Chondrocyte (in vitro differentiated cells): ENCODE results near the gene GABRG3. TPM values are rescaled to one million over a fixed set of nuclear protein-coding genes. Genes with fewer than 3 reads are reported as not detected.

Experiments
- DNase-seq: peaks from one replicate; pipeline ENCODE4 v3.0.0; 2021; ENCODE audit warnings: mixed read lengths, low spot score
- H3K27ac Mint-ChIP-seq: one replicate; pipeline ENCODE4 v1.8.0; 2021; ENCODE audit warnings: mild to moderate bottlenecking, moderate library complexity, mixed read lengths; ENCODE audit not compliant: unreplicated experiment
- H3K27me3 Mint-ChIP-seq: 2 replicates; pipeline ENCODE4 v1.8.0; 2021; ENCODE audit warnings: low read depth, mixed read lengths
- H3K36me3 Mint-ChIP-seq: 2 replicates; pipeline ENCODE4 v1.8.0; 2021; ENCODE audit warnings: low read depth, mixed read lengths
- H3K4me1 Mint-ChIP-seq: 2 replicates; pipeline ENCODE4 v1.8.0; 2021; ENCODE audit warnings: low read depth, mild to moderate bottlenecking, mixed read lengths
- H3K4me3 Mint-ChIP-seq: one replicate; pipeline ENCODE4 v1.8.0; 2021; ENCODE audit warnings: mild to moderate bottlenecking, moderate library complexity, mixed read lengths; ENCODE audit not compliant: unreplicated experiment
- H3K9me3 Mint-ChIP-seq: 2 replicates; pipeline ENCODE4 v1.8.0; 2021; ENCODE audit warnings: low read depth, mixed read lengths
- total RNA-seq: library from RNA; stranded (reverse); gene quantifications from 3 replicates; pipeline ENCODE4 v1.2.1, GENCODE V29; 2021
- TF ChIP-seq, protein P1 (sequence below): fragments of 200-600 bp; sonication (generic); IDR thresholded peaks from 2 replicates; pipeline ENCODE4 v1.5.0; 2021; ENCODE audit warnings: antibody characterized with exemption, mild to moderate bottlenecking, moderate library complexity

The GABRG3 gene
- total RNA-seq, 1 donor from 2014 or later, result not detected

DNA sequence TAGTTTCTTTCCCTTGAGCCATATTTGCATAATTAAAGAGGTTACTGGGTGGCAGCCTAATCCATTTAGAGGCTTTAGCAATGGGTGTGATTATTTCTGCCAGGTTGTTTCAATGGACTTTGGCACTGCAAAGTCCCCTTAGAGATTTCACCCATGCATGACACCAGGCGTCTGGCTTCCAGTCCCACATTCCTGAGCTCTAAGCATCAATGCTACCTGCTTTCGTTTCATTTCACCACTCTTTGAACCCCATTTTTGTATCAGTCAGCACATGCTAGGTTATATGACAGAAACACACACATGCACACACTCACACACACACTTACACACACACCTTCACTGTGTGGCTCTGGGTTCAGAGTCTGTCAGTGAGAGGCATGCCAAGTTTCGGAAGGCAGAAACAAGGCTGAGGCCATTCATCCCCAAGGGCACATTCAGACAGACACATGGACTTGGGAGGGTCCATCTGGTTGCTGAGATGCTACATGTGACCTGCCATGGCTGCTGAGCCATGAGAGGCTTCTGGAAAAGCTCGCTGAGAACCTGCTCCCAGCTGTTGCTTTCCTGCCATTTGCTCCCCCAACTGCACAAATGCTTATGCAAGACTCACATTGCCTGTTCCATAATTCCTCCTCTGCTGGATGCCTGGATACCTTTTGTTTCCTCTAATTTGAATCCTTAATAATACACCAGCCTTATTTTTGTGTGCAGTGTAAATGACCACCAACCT, 354.1 kb downstream of the GABRG3 start:
- Mint-ChIP-seq H3K9me3 (no peaks in the 10 kb centered on the region), H3K36me3 (no peaks in the 10 kb centered on the region), H3K27ac (no peak overlapping the region), H3K4me3 (no peak overlapping the region), H3K27me3 (no peaks in the 10 kb centered on the region), H3K4me1 (no peaks in the 10 kb centered on the region)
- no peak for DNase-seq
- TF ChIP-seq, protein P1, sequence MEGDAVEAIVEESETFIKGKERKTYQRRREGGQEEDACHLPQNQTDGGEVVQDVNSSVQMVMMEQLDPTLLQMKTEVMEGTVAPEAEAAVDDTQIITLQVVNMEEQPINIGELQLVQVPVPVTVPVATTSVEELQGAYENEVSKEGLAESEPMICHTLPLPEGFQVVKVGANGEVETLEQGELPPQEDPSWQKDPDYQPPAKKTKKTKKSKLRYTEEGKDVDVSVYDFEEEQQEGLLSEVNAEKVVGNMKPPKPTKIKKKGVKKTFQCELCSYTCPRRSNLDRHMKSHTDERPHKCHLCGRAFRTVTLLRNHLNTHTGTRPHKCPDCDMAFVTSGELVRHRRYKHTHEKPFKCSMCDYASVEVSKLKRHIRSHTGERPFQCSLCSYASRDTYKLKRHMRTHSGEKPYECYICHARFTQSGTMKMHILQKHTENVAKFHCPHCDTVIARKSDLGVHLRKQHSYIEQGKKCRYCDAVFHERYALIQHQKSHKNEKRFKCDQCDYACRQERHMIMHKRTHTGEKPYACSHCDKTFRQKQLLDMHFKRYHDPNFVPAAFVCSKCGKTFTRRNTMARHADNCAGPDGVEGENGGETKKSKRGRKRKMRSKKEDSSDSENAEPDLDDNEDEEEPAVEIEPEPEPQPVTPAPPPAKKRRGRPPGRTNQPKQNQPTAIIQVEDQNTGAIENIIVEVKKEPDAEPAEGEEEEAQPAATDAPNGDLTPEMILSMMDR, result no peak

DNA sequence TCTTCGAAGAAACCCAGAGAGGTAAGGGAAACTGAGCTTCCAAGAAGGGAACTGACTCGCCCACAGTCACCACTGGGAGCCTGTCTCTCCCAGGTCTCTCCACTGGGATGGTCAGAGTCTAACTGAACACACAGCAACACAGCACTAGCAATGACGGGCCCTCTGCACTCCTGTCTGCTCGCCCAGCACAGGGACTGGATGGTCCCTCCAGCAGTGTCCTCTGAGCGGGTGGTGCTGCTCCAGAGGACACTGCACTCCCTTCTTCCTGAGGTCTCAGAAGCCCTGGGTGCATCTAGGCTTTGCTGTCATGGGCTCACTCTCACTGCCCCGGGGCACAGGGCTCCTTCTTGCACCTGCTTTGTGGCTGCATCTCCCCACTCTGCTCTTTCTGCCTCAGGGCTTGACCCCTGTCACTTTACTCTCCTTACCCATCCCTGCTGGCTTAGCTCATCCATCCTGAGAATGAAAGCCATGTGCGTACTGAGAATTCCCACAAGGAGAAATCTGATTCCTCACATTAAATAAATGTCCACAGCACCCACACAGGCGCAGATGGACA, 356.6 kb downstream of the GABRG3 start:
- no peaks in the 10 kb centered on the region for H3K36me3 Mint-ChIP-seq
- DNase-seq, result no peak
- TF ChIP-seq, protein P1, result no peak
- H3K27ac Mint-ChIP-seq, result no peak overlapping the region
- no peaks in the 10 kb centered on the region for H3K9me3 Mint-ChIP-seq
- H3K27me3 Mint-ChIP-seq, result no peaks in the 10 kb centered on the region
- H3K4me3 Mint-ChIP-seq, result no peak overlapping the region
- no peaks in the 10 kb centered on the region for H3K4me1 Mint-ChIP-seq

DNA sequence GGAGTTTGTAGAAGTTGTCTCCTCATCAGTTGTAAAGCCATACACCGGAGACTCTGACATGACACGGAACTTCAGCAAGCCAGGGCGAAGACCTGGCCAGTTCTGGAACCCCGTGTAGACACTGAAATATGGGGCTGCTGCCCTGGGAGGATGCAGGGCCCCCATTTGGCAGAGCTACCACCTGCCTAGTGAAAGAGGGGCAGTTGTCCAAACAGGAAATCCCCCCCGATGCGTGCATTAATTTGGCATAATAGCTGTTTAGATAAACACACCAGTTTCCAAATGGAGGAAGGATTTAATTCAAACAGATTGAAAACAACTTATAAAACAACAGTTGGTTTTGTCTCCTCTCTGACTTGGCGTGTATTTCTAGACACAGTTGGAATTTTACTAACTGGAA, 357.2 kb downstream of the GABRG3 start:
- TF ChIP-seq, protein P1, result no peak

DNA sequence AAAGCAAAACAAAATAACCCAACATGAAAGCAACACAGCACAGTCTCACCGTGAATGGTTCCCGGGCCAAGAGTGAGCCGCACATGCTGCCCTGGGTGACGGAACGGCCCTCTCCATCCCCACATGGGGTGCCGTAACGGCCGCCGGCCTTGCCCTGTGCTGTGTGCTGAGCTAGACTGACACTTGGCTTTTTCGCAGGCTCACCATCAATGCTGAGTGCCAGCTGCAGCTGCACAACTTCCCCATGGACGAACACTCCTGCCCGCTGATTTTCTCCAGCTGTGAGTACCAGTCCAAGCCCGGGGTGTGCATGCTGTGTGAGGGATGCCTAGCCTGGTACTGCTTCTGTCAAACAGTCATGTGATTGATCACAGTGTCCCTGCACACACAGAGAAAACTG, 357.6 kb downstream of the GABRG3 start:
- no peaks in the 10 kb centered on the region for H3K9me3 Mint-ChIP-seq
- no peak overlapping the region for H3K4me3 Mint-ChIP-seq
- no peak overlapping the region for H3K27ac Mint-ChIP-seq
- no peak for DNase-seq
- TF ChIP-seq, protein P1, result no peak
- H3K36me3 Mint-ChIP-seq, result no peaks in the 10 kb centered on the region
- no peaks in the 10 kb centered on the region for H3K4me1 Mint-ChIP-seq
- no peaks in the 10 kb centered on the region for H3K27me3 Mint-ChIP-seq

More for the DNA sequence above, 357.2 kb downstream of the GABRG3 start:
- H3K27me3 Mint-ChIP-seq, result no peaks in the 10 kb centered on the region
- no peaks in the 10 kb centered on the region for H3K4me1 Mint-ChIP-seq
- no peak overlapping the region for H3K4me3 Mint-ChIP-seq
- H3K27ac Mint-ChIP-seq, result no peak overlapping the region
- DNase-seq, result no peak
- no peaks in the 10 kb centered on the region for H3K36me3 Mint-ChIP-seq
- no peaks in the 10 kb centered on the region for H3K9me3 Mint-ChIP-seq

DNA sequence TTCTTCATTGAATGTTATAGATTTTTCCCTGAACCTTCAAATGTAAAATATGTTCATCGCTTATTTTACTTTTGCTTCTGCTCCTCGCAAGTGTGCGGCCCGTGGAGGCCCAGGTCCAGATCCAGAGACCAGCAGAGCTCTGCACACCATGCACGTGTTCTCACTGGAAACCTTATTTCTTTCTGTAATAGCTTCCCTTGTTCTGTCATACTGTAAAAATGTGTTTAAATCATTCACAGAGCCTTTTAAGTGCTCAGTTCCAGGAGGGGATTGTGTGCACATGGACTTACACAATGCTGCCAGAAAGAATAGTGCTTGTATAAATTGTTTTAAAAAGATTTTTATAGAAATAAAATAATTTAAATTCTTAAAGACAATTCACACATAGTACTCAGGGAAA, 359.3 kb downstream of the GABRG3 start:
- no peaks in the 10 kb centered on the region for H3K36me3 Mint-ChIP-seq
- H3K27ac Mint-ChIP-seq, result no peak overlapping the region
- no peak for DNase-seq
- H3K4me1 Mint-ChIP-seq, result no peaks in the 10 kb centered on the region
- H3K4me3 Mint-ChIP-seq, result no peak overlapping the region
- no peaks in the 10 kb centered on the region for H3K27me3 Mint-ChIP-seq
- TF ChIP-seq, protein P1, result no peak
- no peaks in the 10 kb centered on the region for H3K9me3 Mint-ChIP-seq
